PFSK-1 (cell line): Measurements from ENCODE around the gene EXD3.

Experiments used
- FOXP2 ChIP-seq: optimal IDR thresholded peaks from 2 replicates; pipeline ENCODE3; 2011; ENCODE audit warnings: borderline replicate concordance, control low read depth, inconsistent platforms; ENCODE audit not compliant: insufficient read depth; ENCODE audit errors: extremely low read length, extremely low read depth
- POLR2AphosphoS5 ChIP-seq: IDR thresholded peaks from 2 replicates; pipeline ENCODE4 v1.6.1; 2012; ENCODE audit warnings: low read depth, mild to moderate bottlenecking, control low read depth, low read length, moderate library complexity
- REST ChIP-seq, 2 experiments: IDR thresholded peaks; 2 replicates each; pipeline versions ENCODE4 v1.6.1 to v1.8.0; 2011 to 2012; ENCODE audit warnings: low read depth in 2 of 2, low read length in 2 of 2, control low read depth in 1 of 2, inconsistent platforms in 1 of 2, mild to moderate bottlenecking in 1 of 2, moderate library complexity in 1 of 2; ENCODE audit not compliant: insufficient read depth in 1 of 2
- SIN3A ChIP-seq: IDR thresholded peaks from 2 replicates; pipeline ENCODE4 v1.6.1; 2012; ENCODE audit warnings: mild to moderate bottlenecking, low read length, moderate library complexity, borderline replicate concordance; ENCODE audit not compliant: insufficient read depth
- TAF1 ChIP-seq: IDR thresholded peaks from 2 replicates; pipeline ENCODE4 v1.6.1; 2012; ENCODE audit warnings: low read length, control low read depth, borderline replicate concordance; ENCODE audit not compliant: insufficient read depth

The EXD3 gene

GRCh38 chr9:137314561-137315560, 108.1 kb downstream of the EXD3 start:
- no peak for TF ChIP-seq REST (IDR thresholded peaks at IDR 0.05; ENCODE audit: insufficient read depth in 1 of 2, low read depth in 2 of 2, low read length in 2 of 2)
- TF ChIP-seq FOXP2 = no peak
- TF ChIP-seq SIN3A = no peak
- TF ChIP-seq POLR2AphosphoS5 = no peak
- TF ChIP-seq TAF1 = no peak

- TF ChIP-seq REST (IDR thresholded peaks at IDR 0.05; ENCODE audit: insufficient read depth in 1 of 2, low read depth in 2 of 2, low read length in 2 of 2) = no peak
Measured at GRCh38 chr9:137313956-137314560, 108.9 kb downstream of the EXD3 start.

DNA sequence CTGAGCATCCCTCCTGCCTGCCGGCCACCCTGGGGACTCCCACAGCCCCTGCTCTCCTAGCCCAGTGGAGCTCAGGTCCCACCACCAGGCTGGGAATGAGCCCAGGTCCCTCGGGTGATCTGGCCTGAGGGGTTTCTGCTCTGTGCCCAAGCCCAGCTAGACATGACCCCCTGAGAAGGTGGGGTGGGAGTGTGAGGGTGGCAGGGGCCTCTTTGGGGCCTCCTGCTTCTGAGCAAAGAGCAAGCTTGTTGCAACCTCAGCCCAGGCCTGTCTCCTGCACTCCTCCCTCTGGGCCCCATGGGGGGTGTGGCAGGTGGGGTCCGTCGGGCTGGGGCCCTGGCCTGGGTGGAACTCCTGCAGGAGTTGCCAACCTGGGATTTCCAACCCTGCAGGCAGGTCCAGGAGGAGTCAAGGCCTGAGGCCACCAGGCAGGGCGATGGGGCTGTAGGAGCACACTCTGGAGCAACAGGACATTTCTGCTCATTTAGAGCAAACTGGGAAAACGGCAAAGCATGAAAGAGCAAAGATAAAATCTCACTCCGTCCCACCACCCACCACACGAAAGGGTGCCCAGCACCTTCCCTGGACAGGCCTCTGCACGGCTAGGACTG, 109.5 kb downstream of the EXD3 start:
- TF ChIP-seq TAF1 = no peak
- no peak for TF ChIP-seq SIN3A
- TF ChIP-seq FOXP2 = no peak
- no peak for TF ChIP-seq REST (IDR thresholded peaks at IDR 0.05; ENCODE audit: insufficient read depth in 1 of 2, low read depth in 2 of 2, low read length in 2 of 2)
- no peak for TF ChIP-seq POLR2AphosphoS5

DNA sequence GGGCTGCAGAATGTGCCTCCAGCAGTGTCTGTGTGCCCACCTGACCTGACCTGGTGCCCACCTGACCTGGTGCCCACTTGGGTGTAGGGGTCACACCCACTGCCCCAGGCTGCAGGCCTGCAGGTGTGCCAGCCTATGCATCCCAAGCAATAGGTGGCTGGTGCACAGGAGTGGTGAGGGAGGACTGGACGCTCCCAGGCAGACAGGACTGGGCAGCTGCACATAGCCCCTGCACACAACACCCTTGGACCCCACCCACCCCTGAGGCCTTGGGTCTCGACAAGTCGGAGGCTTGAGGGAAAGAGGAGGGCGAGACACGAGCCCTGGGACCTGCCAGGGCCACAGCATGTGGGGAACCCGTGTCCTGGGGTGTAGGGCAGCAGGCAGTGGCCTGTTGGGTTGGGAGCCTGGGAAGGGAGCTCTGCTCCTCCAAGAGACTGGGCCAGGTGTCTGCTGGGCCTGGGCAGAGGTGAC, 110.1 kb downstream of the EXD3 start:
- TF ChIP-seq POLR2AphosphoS5 (no peak), REST (IDR thresholded peaks at IDR 0.05; ENCODE audit: insufficient read depth in 1 of 2, low read depth in 2 of 2, low read length in 2 of 2) (no peak), TAF1 (no peak), FOXP2 (no peak), SIN3A (no peak)
